SU-DHL-6 (cell line): ENCODE results near the gene PTPN5.

Experiments used
- CTCF ChIP-seq: fragments of 200-600 bp; sonication (generic); IDR thresholded peaks from one replicate; pipeline ENCODE4 v1.5.1; 2017; ENCODE audit warnings: antibody characterized with exemption, mild to moderate bottlenecking, low read length, moderate library complexity; ENCODE audit not compliant: insufficient read depth, poor library complexity, severe bottlenecking
- EZH2phosphoT487 ChIP-seq: fragments of 200-600 bp; sonication (generic), shearing (Covaris generic); conservative IDR thresholded peaks from 2 replicates; pipeline ENCODE4 v1.6.1; 2018; ENCODE audit warnings: mild to moderate bottlenecking, antibody characterized with exemption, low read length, moderate library complexity, mixed read lengths

- TF ChIP-seq CTCF, result no peak
- no peak for TF ChIP-seq EZH2phosphoT487
These were observed 37.3 kb downstream of the PTPN5 start for GRCh38 chr11:18754308-18754707.
